K562 (cell line): ENCODE results near the gene WDR47. TPM values are rescaled to one million over a fixed set of nuclear protein-coding genes. Genes with fewer than 3 reads are reported as not detected.
A peak's percentile ranks its signal among the peaks of the same experiment; 100 is the strongest.

Source experiments
- E2F3 ChIP-seq: fragments of 250-450 bp; sonication (Bioruptor Pico); IDR thresholded peaks from 2 replicates; pipeline ENCODE4 v1.4.0; 2020; ENCODE audit warnings: mild to moderate bottlenecking
- E2F8 ChIP-seq: fragments of 450-650 bp; IDR thresholded peaks from 2 replicates; pipeline ENCODE4 v1.7.1; 2018; ENCODE audit warnings: mild to moderate bottlenecking, low read depth; ENCODE audit not compliant: partially characterized antibody
- EP300 ChIP-seq: IDR thresholded peaks from 2 replicates; pipeline ENCODE4 v1.6.1; 2012; ENCODE audit warnings: low read length, improper control_type of control experiment
- ETV5 ChIP-seq: sonication (generic); formaldehyde crosslinking; IDR thresholded peaks from 2 replicates; pipeline ENCODE4 v1.4.0; 2020; ENCODE audit warnings: low read depth, mild to moderate bottlenecking, missing genetic modification reagents
- ETV6 ChIP-seq, 3 experiments: fragments of 150-350 bp in 1 of 3; sonication (generic) in 1 of 3; formaldehyde crosslinking in 1 of 3; IDR thresholded peaks; 2 replicates each; pipeline versions ENCODE4 v1.6.1 to v1.8.0; 2014 to 2022; ENCODE audit warnings: borderline replicate concordance in 2 of 3, low read depth in 2 of 3, antibody characterized with exemption in 1 of 3, low read length in 1 of 3, mild to moderate bottlenecking in 1 of 3, missing genetic modification reagents in 1 of 3
- HMBOX1 ChIP-seq: sonication (generic); IDR thresholded peaks from 2 replicates; pipeline ENCODE4 v1.6.1; 2016
- MBD2 ChIP-seq: sonication (generic); IDR thresholded peaks from 2 replicates; pipeline ENCODE4 v1.6.1; 2016; ENCODE audit warnings: low read depth, borderline replicate concordance
- MEF2A ChIP-seq: IDR thresholded peaks from 2 replicates; pipeline ENCODE4 v1.6.1; 2011; ENCODE audit warnings: low read depth, mild to moderate bottlenecking, low read length, moderate library complexity; ENCODE audit not compliant: control insufficient read depth
- MLLT1 ChIP-seq, 2 experiments: fragments of 450-650 bp; IDR thresholded peaks; 2 replicates each; pipeline ENCODE4 v1.6.1; 2016
- PML ChIP-seq: IDR thresholded peaks from 2 replicates; pipeline ENCODE4 v1.6.1; 2012; ENCODE audit warnings: low read length, inconsistent platforms
- RB1 ChIP-seq: fragments of 450-650 bp; IDR thresholded peaks from 2 replicates; pipeline ENCODE4 v1.6.1; 2017; ENCODE audit warnings: low read depth, mild to moderate bottlenecking
- RBFOX2 ChIP-seq: fragments of 200-400 bp; formaldehyde crosslinking; IDR thresholded peaks from 2 replicates; pipeline ENCODE4 v1.6.1; 2017; ENCODE audit warnings: low read depth, mild to moderate bottlenecking, low read length, moderate library complexity
- SMAD4 ChIP-seq: fragments of 250-450 bp; sonication (Bioruptor Pico); conservative IDR thresholded peaks from 2 replicates; pipeline ENCODE4 v1.8.0; 2021; ENCODE audit warnings: inconsistent platforms, mild to moderate bottlenecking, moderate library complexity
- SUPT5H ChIP-seq: fragments of 450-650 bp; IDR thresholded peaks from 2 replicates; pipeline ENCODE4 v1.6.1; 2016
- ZNF609 ChIP-seq: sonication (generic); formaldehyde crosslinking; IDR thresholded peaks from 2 replicates; pipeline ENCODE4 v1.8.1; 2023; ENCODE audit warnings: missing genetic modification reagents, mild to moderate bottlenecking, borderline replicate concordance
- polyA plus RNA-seq, 8 experiments: library from polyadenylated mRNA; depleted of rRNA in 4 of 8; stranded (reverse) in 5 of 8; unstranded in 3 of 8; fragments of >200 nt; fragmentation: Nextera tagmentation in 2 of 8; fragmentation: Illumina TruSeq in 1 of 8; extraction: Ambion mirVana in 2 of 8; extraction: Trizol in 1 of 8; gene quantifications; 2 replicates each; pipeline versions ENCODE4 v1.2.1 to v1.2.3, GENCODE V29; 2011 to 2014; ENCODE audit warnings: inconsistent platforms in 1 of 8, missing spikeins in 1 of 8
- total RNA-seq, 7 experiments: library from RNA; depleted of rRNA in 6 of 7; stranded (reverse); fragments of >200 nt in 6 of 7; fragmentation: Illumina TruSeq in 2 of 7; extraction: Trizol in 2 of 7; gene quantifications; 2 replicates each; pipeline versions ENCODE4 v1.2.1 to v1.2.3, GENCODE V29; 2011 to 2021; ENCODE audit warnings: low replicate concordance in 1 of 7

Gene WDR47
- total and polyA plus RNA-seq, 9 of the 15 experiments (the other 6 are each of a cell fraction or from before 2014, with no cell fraction given), result 1.3 to 10.1 (median 4.9) TPM

- peak; percentile 78 for TF ChIP-seq EP300
- peak in 1 of 2 experiments; percentile 100; a peak in 2 of 4 replicates for TF ChIP-seq MLLT1 (IDR thresholded peaks at IDR 0.05)
- no peak for TF ChIP-seq ETV6 (IDR thresholded peaks at IDR 0.05; ENCODE audit: borderline replicate concordance in 1 of 2, low read depth in 2 of 2, low read length in 1 of 2)
- no peak for TF ChIP-seq ETV6 (CRISPR knock-in tag; IDR thresholded peaks at IDR 0.05; ENCODE audit: borderline replicate concordance)
- peak; percentile 87 for TF ChIP-seq RB1
- peak; percentile 58; the same call in 1 of the 2 replicates for TF ChIP-seq ETV5 (CRISPR knock-in tag)
- TF ChIP-seq MBD2, result peak; percentile 86
- TF ChIP-seq MEF2A, result 0 out of 2 replicates have a peak, but pooled peaks have one; percentile 42
- no peak; the same call in 1 of the 2 replicates for TF ChIP-seq PML
- TF ChIP-seq E2F8, result peak; percentile 65
- no peak; the same call in 1 of the 2 replicates for TF ChIP-seq E2F3 (CRISPR knock-in tag)
- TF ChIP-seq RBFOX2, result peak; percentile 92
- TF ChIP-seq HMBOX1, result peak; percentile 95
- peak; percentile 92 for TF ChIP-seq SUPT5H
- TF ChIP-seq SMAD4 (CRISPR knock-in tag), result peak; percentile 59; the same call in 1 of the 2 replicates
- peak; percentile 51; the same call in 1 of the 2 replicates for TF ChIP-seq ZNF609 (CRISPR knock-in tag)
These were observed 48.5 kb upstream of the WDR47 start, which contains the start of gene TMEM167B (continued) for GRCh38 chr1:109090196-109091077.
